Caco-2 (cell line): ENCODE measurements around the gene CLEC2A. TPM values are rescaled to one million over a fixed set of nuclear protein-coding genes. Genes with fewer than 3 reads are reported as not detected.
"Not testable (repeated sequence)": the region's sequence is repeated elsewhere in the genome, so short reads cannot be mapped to it uniquely, and the experiment has no call there.

ENCODE experiments used
- BruUV-seq: library from RNA; stranded (reverse); fragments of 400-500 nt; replicated peaks from 2 replicates; lab custom pipeline; 2021; lab: Mats Ljungman, UMichigan
- CTCF ChIA-PET: fragments of 300-600 bp; sonication (Branson Sonifier 250); formaldehyde crosslinking; loops from one replicate; lab custom pipeline; 2022; ENCODE audit warnings: antibody characterized with exemption; lab: Charles Lee
- POLR2A ChIA-PET: fragments of 300-600 bp; sonication (Branson Sonifier 250); formaldehyde crosslinking; loops from one replicate; lab custom pipeline; 2022; ENCODE audit warnings: antibody characterized with exemption; lab: Charles Lee
- DNase-seq, 2 experiments: peaks; one replicate each; pipeline versions ENCODE4 v3.0.0 to v3.0.0-alpha.2; 2020 to 2022
- H3K27me3 ChIP-seq: replicated peaks from 2 replicates; pipeline ENCODE4 v1.6.0; 2011; ENCODE audit warnings: low read length; ENCODE audit not compliant: control insufficient read depth, insufficient read depth
- H3K36me3 ChIP-seq: 2 replicates; pipeline ENCODE4 v1.5.1; 2011; ENCODE audit warnings: low read length; ENCODE audit not compliant: control insufficient read depth, insufficient read depth
- H3K4me1 ChIP-seq: fragments of 250-450 bp; sonication (Bioruptor Pico); 2 replicates; pipeline ENCODE4 v1.5.1; 2020; ENCODE audit warnings: mild to moderate bottlenecking
- H3K4me3 ChIP-seq: 2 replicates; pipeline ENCODE4 v1.5.1; 2011; ENCODE audit warnings: low read depth, mild to moderate bottlenecking, control low read depth, low read length
- H3K9me3 ChIP-seq: fragments of 250-450 bp; sonication (Bioruptor Pico); 2 replicates; pipeline ENCODE4 v1.5.1; 2020; ENCODE audit warnings: mild to moderate bottlenecking, moderate library complexity
- H3K27ac Mint-ChIP-seq: one replicate; pipeline ENCODE4 v1.8.0; 2022; ENCODE audit warnings: mixed read lengths; ENCODE audit not compliant: unreplicated experiment
- H3K27me3 Mint-ChIP-seq: one replicate; pipeline ENCODE4 v1.8.0; 2022; ENCODE audit warnings: mixed read lengths; ENCODE audit not compliant: insufficient read depth, unreplicated experiment
- H3K36me3 Mint-ChIP-seq: one replicate; pipeline ENCODE4 v1.8.0; 2022; ENCODE audit warnings: mild to moderate bottlenecking, mixed read lengths; ENCODE audit not compliant: insufficient read depth, unreplicated experiment
- H3K4me1 Mint-ChIP-seq: one replicate; pipeline ENCODE4 v1.8.0; 2022; ENCODE audit warnings: low read depth, mixed read lengths; ENCODE audit not compliant: unreplicated experiment
- H3K4me3 Mint-ChIP-seq: one replicate; pipeline ENCODE4 v1.8.0; 2022; ENCODE audit warnings: mild to moderate bottlenecking, moderate library complexity, mixed read lengths; ENCODE audit not compliant: unreplicated experiment
- H3K9me3 Mint-ChIP-seq: one replicate; pipeline ENCODE4 v1.8.0; 2022; ENCODE audit warnings: mixed read lengths; ENCODE audit not compliant: unreplicated experiment
- intact Hi-C: fragments of 100-400 bp; cut with micrococcal nuclease; formaldehyde crosslinking; loops from one replicate; pipeline ENCODE4 v1.10.0; 2022; ENCODE audit not compliant: unreplicated experiment
- total RNA-seq: library from RNA; stranded (reverse); gene quantifications from 2 replicates; pipeline ENCODE4 v1.2.3, GENCODE V29; 2022
- TF ChIP-seq, protein P1 (sequence below), 2 experiments: fragments of 200-600 bp in 1 of 2; IDR thresholded peaks; 1 replicate in 1 of 2; 2 replicates in 1 of 2; pipeline versions ENCODE4 v1.5.1 to v1.8.0; 2011 to 2022; ENCODE audit warnings: antibody characterized with exemption in 1 of 2, control low read depth in 1 of 2, inconsistent platforms in 1 of 2, low read depth in 1 of 2, low read length in 1 of 2, mild to moderate bottlenecking in 1 of 2, moderate library complexity in 1 of 2; ENCODE audit not compliant: insufficient read depth in 1 of 2, severe bottlenecking in 1 of 2, unreplicated experiment in 1 of 2

The CLEC2A gene
- total RNA-seq, 1 experiment from 2014 or later, result not detected

- no TSS peak for BruUV-seq
- Mint-ChIP-seq H3K27me3 (peaks cover 11% of the 10 kb centered on the region), H3K4me3 (no peak overlapping the region), H3K9me3 (peaks cover 13% of the 10 kb centered on the region), H3K36me3 (no peaks in the 10 kb centered on the region), H3K4me1 (no peaks in the 10 kb centered on the region), H3K27ac (no peak overlapping the region)
- CTCF ChIA-PET, result no interaction called here
- H3K4me1 ChIP-seq, result no peaks in the 10 kb centered on the region
- H3K4me3 ChIP-seq, result no peak overlapping the region
- H3K9me3 ChIP-seq, result peaks cover 12% of the 10 kb centered on the region; the same call in 1 of the 2 replicates
- intact Hi-C loops, result no loop called here
- TF ChIP-seq, protein P1, sequence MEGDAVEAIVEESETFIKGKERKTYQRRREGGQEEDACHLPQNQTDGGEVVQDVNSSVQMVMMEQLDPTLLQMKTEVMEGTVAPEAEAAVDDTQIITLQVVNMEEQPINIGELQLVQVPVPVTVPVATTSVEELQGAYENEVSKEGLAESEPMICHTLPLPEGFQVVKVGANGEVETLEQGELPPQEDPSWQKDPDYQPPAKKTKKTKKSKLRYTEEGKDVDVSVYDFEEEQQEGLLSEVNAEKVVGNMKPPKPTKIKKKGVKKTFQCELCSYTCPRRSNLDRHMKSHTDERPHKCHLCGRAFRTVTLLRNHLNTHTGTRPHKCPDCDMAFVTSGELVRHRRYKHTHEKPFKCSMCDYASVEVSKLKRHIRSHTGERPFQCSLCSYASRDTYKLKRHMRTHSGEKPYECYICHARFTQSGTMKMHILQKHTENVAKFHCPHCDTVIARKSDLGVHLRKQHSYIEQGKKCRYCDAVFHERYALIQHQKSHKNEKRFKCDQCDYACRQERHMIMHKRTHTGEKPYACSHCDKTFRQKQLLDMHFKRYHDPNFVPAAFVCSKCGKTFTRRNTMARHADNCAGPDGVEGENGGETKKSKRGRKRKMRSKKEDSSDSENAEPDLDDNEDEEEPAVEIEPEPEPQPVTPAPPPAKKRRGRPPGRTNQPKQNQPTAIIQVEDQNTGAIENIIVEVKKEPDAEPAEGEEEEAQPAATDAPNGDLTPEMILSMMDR (IDR thresholded peaks at IDR 0.05; ENCODE audit: insufficient read depth in 1 of 2, low read depth in 1 of 2, low read length in 1 of 2, severe bottlenecking in 1 of 2, unreplicated experiment in 1 of 2), result no peak
- no peaks in the 10 kb centered on the region for H3K36me3 ChIP-seq
- POLR2A ChIA-PET, result no interaction called here
- no peak for DNase-seq
- no peaks in the 10 kb centered on the region; the same call in 1 of the 2 replicates for H3K27me3 ChIP-seq
These were observed 43.4 kb upstream of the CLEC2A start for GRCh38 chr12:9975614-9976013.

- H3K4me3 Mint-ChIP-seq, H3K27me3 ChIP-seq, H3K27ac Mint-ChIP-seq, POLR2A ChIA-PET, H3K36me3 ChIP-seq, CTCF ChIA-PET, DNase-seq, H3K36me3 Mint-ChIP-seq, H3K4me3 ChIP-seq, intact Hi-C loops, H3K4me1 ChIP-seq, BruUV-seq, H3K4me1 Mint-ChIP-seq: not testable (repeated sequence)
- peaks cover 12% of the 10 kb centered on the region; the same call in 1 of the 2 replicates for H3K9me3 ChIP-seq
- H3K9me3 Mint-ChIP-seq, result peaks cover 13% of the 10 kb centered on the region
- H3K27me3 Mint-ChIP-seq, result peaks cover 11% of the 10 kb centered on the region
These were observed 42.6 kb upstream of the CLEC2A start for GRCh38 chr12:9974731-9975130.

DNA sequence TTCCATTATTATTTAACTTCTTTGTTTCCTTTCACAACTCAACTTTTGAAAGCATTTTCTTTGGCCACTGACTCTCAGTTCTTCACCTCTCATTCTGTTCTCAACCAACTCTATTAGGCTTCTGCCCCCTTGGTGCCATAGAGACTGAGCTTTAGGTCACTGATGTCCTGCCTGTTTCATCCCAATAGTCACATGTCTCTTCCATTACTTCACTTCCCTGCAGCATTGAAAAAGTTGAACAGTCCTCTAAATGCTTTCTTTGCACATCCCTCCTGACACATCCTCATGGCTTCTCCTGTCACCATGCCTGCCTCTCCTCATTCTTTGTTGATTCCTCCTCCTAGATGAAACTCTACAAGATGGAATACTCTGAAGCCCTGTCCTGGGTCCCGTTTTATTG is 41.8 kb upstream of the CLEC2A start:
- TF ChIP-seq, protein P1 (IDR thresholded peaks at IDR 0.05; ENCODE audit: insufficient read depth in 1 of 2, low read depth in 1 of 2, low read length in 1 of 2, severe bottlenecking in 1 of 2, unreplicated experiment in 1 of 2), result no peak
- Mint-ChIP-seq H3K9me3 (peaks cover 13% of the 10 kb centered on the region), H3K4me3 (no peak overlapping the region), H3K4me1 (no peaks in the 10 kb centered on the region), H3K36me3 (no peaks in the 10 kb centered on the region), H3K27me3 (peaks cover 11% of the 10 kb centered on the region), H3K27ac (no peak overlapping the region)
- intact Hi-C loops, result no loop called here
- peaks cover 12% of the 10 kb centered on the region; the same call in 1 of the 2 replicates for H3K9me3 ChIP-seq
- no peaks in the 10 kb centered on the region for H3K4me1 ChIP-seq
- ChIA-PET POLR2A (no interaction called here), CTCF (no interaction called here)
- H3K36me3 ChIP-seq, result no peaks in the 10 kb centered on the region
- no peak for DNase-seq
- no TSS peak for BruUV-seq
- no peaks in the 10 kb centered on the region; the same call in 1 of the 2 replicates for H3K27me3 ChIP-seq
- H3K4me3 ChIP-seq, result no peak overlapping the region
